NB4 (cell line): ENCODE data around the gene RBM4B.

Source experiments
- DNase-seq: peaks from one replicate; pipeline ENCODE4 v3.0.0; 2010; ENCODE audit warnings: low read depth
- H3K4me3 ChIP-seq: one replicate; pipeline ENCODE4 v1.5.1; 2011; ENCODE audit warnings: mild to moderate bottlenecking, low read depth, low read length, moderate library complexity
- MYC ChIP-seq: IDR thresholded peaks from 2 replicates; pipeline ENCODE4 v1.6.1; 2011; ENCODE audit warnings: low read depth, low read length
- POLR2A ChIP-seq: IDR thresholded peaks from 2 replicates; pipeline ENCODE4 v1.6.1; 2011; ENCODE audit warnings: mild to moderate bottlenecking; ENCODE audit not compliant: insufficient read length; ENCODE audit errors: extremely low read depth
- TF ChIP-seq, protein P1 (sequence below): IDR thresholded peaks from 2 replicates; pipeline ENCODE4 v1.6.1; 2011; ENCODE audit warnings: low read depth, low read length
- TF ChIP-seq, protein P2 (sequence below): IDR thresholded peaks from one replicate; pipeline ENCODE4 v1.5.1; 2012; ENCODE audit warnings: low read depth, low read length

Gene RBM4B

GRCh38 chr11:66670816-66671215, 6.9 kb downstream of the RBM4B start:
- no peak overlapping the region for H3K4me3 ChIP-seq
- TF ChIP-seq POLR2A, result no peak
- TF ChIP-seq, protein P1, sequence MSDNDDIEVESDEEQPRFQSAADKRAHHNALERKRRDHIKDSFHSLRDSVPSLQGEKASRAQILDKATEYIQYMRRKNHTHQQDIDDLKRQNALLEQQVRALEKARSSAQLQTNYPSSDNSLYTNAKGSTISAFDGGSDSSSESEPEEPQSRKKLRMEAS, result no peak
- no peak for TF ChIP-seq MYC
- TF ChIP-seq, protein P2, sequence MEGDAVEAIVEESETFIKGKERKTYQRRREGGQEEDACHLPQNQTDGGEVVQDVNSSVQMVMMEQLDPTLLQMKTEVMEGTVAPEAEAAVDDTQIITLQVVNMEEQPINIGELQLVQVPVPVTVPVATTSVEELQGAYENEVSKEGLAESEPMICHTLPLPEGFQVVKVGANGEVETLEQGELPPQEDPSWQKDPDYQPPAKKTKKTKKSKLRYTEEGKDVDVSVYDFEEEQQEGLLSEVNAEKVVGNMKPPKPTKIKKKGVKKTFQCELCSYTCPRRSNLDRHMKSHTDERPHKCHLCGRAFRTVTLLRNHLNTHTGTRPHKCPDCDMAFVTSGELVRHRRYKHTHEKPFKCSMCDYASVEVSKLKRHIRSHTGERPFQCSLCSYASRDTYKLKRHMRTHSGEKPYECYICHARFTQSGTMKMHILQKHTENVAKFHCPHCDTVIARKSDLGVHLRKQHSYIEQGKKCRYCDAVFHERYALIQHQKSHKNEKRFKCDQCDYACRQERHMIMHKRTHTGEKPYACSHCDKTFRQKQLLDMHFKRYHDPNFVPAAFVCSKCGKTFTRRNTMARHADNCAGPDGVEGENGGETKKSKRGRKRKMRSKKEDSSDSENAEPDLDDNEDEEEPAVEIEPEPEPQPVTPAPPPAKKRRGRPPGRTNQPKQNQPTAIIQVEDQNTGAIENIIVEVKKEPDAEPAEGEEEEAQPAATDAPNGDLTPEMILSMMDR, result no peak
- DNase-seq, result no peak

DNA sequence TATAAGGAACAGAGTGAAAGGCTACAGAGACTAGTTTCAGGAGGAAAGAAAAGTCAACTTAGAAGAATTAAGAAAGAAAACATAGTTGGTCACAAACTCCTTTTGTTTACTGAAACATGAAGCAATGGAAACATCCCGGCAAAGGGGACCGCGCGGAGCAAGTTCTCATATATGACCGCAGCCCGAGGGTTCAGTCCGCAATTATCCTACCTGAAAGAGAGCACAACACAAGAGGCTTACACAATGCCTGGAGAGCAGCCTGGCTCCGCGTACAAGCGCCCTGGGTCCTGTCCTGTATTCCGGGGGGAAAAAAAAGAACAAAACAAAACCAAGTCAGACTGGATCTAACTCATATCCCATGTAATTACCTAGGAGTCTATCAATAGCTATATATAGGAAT, 12.3 kb downstream of the RBM4B start:
- TF ChIP-seq, protein P2, result no peak
- TF ChIP-seq POLR2A (no peak), MYC (no peak)
- TF ChIP-seq, protein P1, result no peak
- DNase-seq, result no peak
- no peak overlapping the region for H3K4me3 ChIP-seq

DNA sequence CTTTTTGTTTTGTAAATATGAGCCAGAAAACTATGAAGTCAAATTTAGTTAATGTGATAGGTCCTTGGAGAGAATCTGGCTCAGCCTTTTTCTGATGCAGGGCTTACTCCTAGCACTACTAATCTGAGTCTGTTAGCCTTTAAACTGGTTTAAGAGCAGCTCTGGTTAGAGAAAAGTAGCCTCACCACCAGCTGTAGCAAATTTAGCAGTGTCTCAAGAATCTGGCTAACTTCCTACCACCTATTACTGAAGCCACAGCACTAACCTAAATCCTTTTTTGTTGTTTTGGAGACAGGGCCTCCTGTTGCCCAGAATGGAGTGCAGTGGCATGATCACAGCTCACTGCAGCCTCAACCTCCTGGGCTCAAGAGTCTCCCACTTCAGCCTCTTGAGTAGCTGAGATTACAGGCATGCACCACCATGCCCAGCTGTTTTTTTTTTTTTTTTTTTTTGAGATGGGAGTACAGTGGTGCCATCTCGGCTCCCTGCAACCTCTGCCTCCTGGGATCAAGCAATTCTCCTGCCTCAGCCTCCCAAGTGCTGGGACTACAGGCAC, 13.9 kb downstream of the RBM4B start:
- no peak for DNase-seq
- no peak overlapping the region for H3K4me3 ChIP-seq
- no peak for TF ChIP-seq MYC
- TF ChIP-seq, protein P2, result no peak
- TF ChIP-seq, protein P1, result no peak
- TF ChIP-seq POLR2A, result no peak

- no peak overlapping the region for H3K4me3 ChIP-seq
- peak; percentile 39 for DNase-seq
- TF ChIP-seq, protein P1, result no peak
- TF ChIP-seq POLR2A (no peak), MYC (no peak)
- TF ChIP-seq, protein P2, result no peak
Observed at GRCh38 chr11:66659763-66660162, 17.9 kb downstream of the RBM4B start.

- H3K4me3 ChIP-seq, result no peak overlapping the region
- no peak for DNase-seq
- TF ChIP-seq, protein P2, result no peak
- TF ChIP-seq POLR2A (no peak), MYC (no peak)
- TF ChIP-seq, protein P1, result no peak
Observed at GRCh38 chr11:66653123-66653522, 24.6 kb downstream of the RBM4B start.
